Karpas-422 (cell line): ENCODE measurements around the gene ZZZ3. TPM values are rescaled to one million over a fixed set of nuclear protein-coding genes. Genes with fewer than 3 reads are reported as not detected.
"Not testable (repeated sequence)": the region's sequence is repeated elsewhere in the genome, so short reads cannot be mapped to it uniquely, and the experiment has no call there.

Experiments
- DNase-seq: peaks from one replicate; pipeline ENCODE4 v3.0.0-alpha.2; 2015
- H2AFZ ChIP-seq: fragments of 200-600 bp; sonication (generic); 2 replicates; pipeline ENCODE4 v1.6.1; 2014; ENCODE audit warnings: antibody characterized with exemption, low read length, mixed read lengths
- H3K27ac ChIP-seq: fragments of 200-600 bp; sonication (generic); 2 replicates; pipeline ENCODE4 v1.5.1; 2014; ENCODE audit warnings: mild to moderate bottlenecking, low read length, moderate library complexity
- H3K27me3 ChIP-seq: fragments of 200-600 bp; sonication (generic); 2 replicates; pipeline ENCODE4 v1.6.1; 2014; ENCODE audit warnings: low read length, mixed read lengths
- H3K36me3 ChIP-seq: fragments of 200-600 bp; sonication (generic); 2 replicates; pipeline ENCODE4 v1.6.1; 2014; ENCODE audit warnings: low read length, mixed read lengths; ENCODE audit not compliant: insufficient read depth
- H3K4me1 ChIP-seq: fragments of 200-600 bp; sonication (generic); 2 replicates; pipeline ENCODE4 v1.6.1; 2014; ENCODE audit warnings: mild to moderate bottlenecking, low read length, mixed read lengths
- H3K4me2 ChIP-seq: fragments of 200-600 bp; sonication (generic); 2 replicates; pipeline ENCODE4 v1.6.1; 2014; ENCODE audit warnings: low read length, low read depth, mild to moderate bottlenecking; ENCODE audit not compliant: poor library complexity, severe bottlenecking
- H3K4me3 ChIP-seq: fragments of 200-600 bp; sonication (generic); 2 replicates; pipeline ENCODE4 v1.5.1; 2014; ENCODE audit warnings: mild to moderate bottlenecking, antibody characterized with exemption, low read length, mixed read lengths
- H3K79me2 ChIP-seq: fragments of 200-600 bp; sonication (generic); 2 replicates; pipeline ENCODE4 v1.6.1; 2014; ENCODE audit warnings: mild to moderate bottlenecking, low read length, mixed read lengths
- H3K9ac ChIP-seq: fragments of 200-600 bp; sonication (generic); 2 replicates; pipeline ENCODE4 v1.6.0; 2014; ENCODE audit warnings: low read length
- H3K9me2 ChIP-seq: fragments of 200-600 bp; sonication (generic), shearing (Covaris generic); replicated peaks from 2 replicates; pipeline ENCODE4 v1.6.0; 2014; ENCODE audit warnings: mild to moderate bottlenecking, low read length, moderate library complexity; ENCODE audit not compliant: insufficient read depth
- H3K9me3 ChIP-seq: fragments of 300-700, 200-600 bp; sonication (generic); 2 replicates; pipeline ENCODE4 v1.6.1; 2014; ENCODE audit warnings: low read length, mixed read lengths
- H4K20me1 ChIP-seq: fragments of 200-600 bp; sonication (generic); 2 replicates; pipeline ENCODE4 v1.6.1; 2014; ENCODE audit warnings: mild to moderate bottlenecking, antibody characterized with exemption, low read length, low read depth; ENCODE audit not compliant: insufficient read depth
- total RNA-seq: library from RNA; depleted of rRNA; stranded (reverse); fragments of >200 nt; shearing (Covaris generic); gene quantifications from 2 replicates; pipeline ENCODE4 v1.2.3, GENCODE V29; 2014; ENCODE audit warnings: low replicate concordance

ZZZ3 gene
- total RNA-seq, 1 experiment from 2014 or later: 113 TPM

- no peak overlapping the region for H3K4me3 ChIP-seq
- H4K20me1 ChIP-seq: peaks cover 22% of the 10 kb centered on the region; the same call in 1 of the 2 replicates
- H3K79me2 ChIP-seq: peaks cover 89% of the 10 kb centered on the region
- peak overlapping the region; percentile 79 for H3K4me2 ChIP-seq
- peaks cover 5% of the 10 kb centered on the region; the same call in 1 of the 2 replicates for H3K36me3 ChIP-seq
- H3K9me3 ChIP-seq: no peaks in the 10 kb centered on the region
- H3K9me2 ChIP-seq: no peaks in the 10 kb centered on the region
- no peak overlapping the region for H3K9ac ChIP-seq
- H3K27ac ChIP-seq: no peak overlapping the region
- no peaks in the 10 kb centered on the region for H3K27me3 ChIP-seq
- no peak for DNase-seq
- peaks cover 75% of the 10 kb centered on the region for H3K4me1 ChIP-seq
- no peak overlapping the region for H2AFZ ChIP-seq
Observed at GRCh38 chr1:77678660-77679610, 3.5 kb downstream of the ZZZ3 start.

DNA sequence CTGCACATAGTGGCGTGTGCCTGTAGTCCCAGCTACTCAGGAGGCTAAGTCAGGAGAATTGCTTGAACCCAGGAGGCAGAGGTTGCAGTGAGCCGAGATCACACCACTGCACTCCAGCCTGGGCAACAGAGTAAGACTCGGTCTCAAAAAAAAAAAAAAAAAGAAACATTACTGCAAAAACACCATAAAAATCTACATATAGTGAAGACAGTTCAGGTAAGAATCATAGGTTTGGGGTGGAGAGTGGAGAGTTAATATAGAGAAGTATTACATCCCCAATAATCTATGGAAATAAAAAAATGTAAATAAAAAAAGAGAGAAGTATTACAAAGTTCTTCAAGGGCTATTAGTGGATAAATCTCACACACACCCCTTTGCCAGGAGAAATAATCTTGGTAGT is 7.7 kb downstream of the ZZZ3 start:
- not testable (repeated sequence) for DNase-seq, H3K36me3 ChIP-seq, H3K27me3 ChIP-seq, H3K9me3 ChIP-seq, H3K4me2 ChIP-seq, H3K4me3 ChIP-seq, H2AFZ ChIP-seq, H3K9me2 ChIP-seq, H3K9ac ChIP-seq
- peaks cover 95% of the 10 kb centered on the region for H3K4me1 ChIP-seq
- peaks cover 100% of the 10 kb centered on the region for H3K79me2 ChIP-seq
- H4K20me1 ChIP-seq: peaks cover 10% of the 10 kb centered on the region; the same call in 1 of the 2 replicates
- H3K27ac ChIP-seq: peak overlapping the region; percentile 2; the same call in 1 of the 2 replicates

DNA sequence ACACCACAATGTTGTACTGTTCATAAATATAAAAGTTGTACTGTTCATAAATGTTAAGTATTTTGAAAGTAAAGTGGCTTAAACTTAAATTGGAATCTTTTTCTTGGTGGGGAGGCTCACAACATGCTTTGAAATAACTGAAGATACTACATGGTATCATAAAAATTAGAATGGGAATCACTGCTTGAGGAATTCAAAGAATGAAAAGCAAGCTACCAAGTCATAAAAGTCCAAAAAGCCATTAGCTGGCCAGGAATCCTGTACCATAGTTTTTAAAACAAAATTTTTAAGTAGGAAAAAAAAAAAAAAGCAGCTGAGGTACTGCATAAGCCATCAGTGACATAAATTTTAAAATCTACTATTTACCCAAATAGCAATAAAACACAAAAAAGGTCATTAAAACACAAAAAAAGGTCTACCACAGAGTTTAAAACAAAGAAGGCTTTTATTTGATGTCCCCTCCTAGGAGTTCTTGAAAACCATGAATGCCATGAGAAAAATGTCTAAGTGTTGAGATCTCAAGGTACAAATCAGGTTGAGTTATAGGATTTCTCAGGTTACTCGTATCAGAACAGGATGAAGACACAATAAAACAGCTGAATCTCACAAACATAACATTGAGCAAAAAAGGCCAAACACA is 8.6 kb downstream of the ZZZ3 start:
- Histone ChIP-seq H3K79me2 (peaks cover 100% of the 10 kb centered on the region), H3K9me3 (no peaks in the 10 kb centered on the region), H3K4me2 (peak overlapping the region; percentile 54), H4K20me1 (peaks cover 8% of the 10 kb centered on the region; the same call in 1 of the 2 replicates), H3K9ac (no peak overlapping the region), H3K36me3 (peaks cover 5% of the 10 kb centered on the region; the same call in 1 of the 2 replicates), H2AFZ (no peak overlapping the region), H3K4me1 (peaks cover 95% of the 10 kb centered on the region), H3K27me3 (no peaks in the 10 kb centered on the region), H3K4me3 (no peak overlapping the region), H3K27ac (0 out of 2 replicates have a peak overlapping the region, but pooled peaks have one; percentile 9), H3K9me2 (no peaks in the 10 kb centered on the region)
- no peak for DNase-seq

DNA sequence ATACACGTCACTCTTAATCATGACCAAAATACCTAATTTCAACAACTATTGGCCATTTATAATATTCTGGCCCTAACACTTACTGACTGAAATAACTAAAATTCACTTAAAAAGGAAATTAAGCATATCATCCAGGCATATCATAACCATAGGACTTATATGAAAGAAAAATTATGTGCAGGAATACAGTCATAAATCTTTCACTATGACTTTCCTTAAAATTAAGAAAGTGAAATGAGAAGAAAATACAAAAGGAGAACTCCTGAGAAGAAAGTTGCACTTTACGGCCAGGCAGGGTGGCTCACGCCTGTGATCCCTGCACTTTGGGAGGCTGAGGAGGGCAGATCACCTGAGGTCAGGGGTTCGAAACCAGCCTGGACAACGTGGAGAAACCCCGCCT is 9.4 kb downstream of the ZZZ3 start:
- Histone ChIP-seq H3K36me3 (peaks cover 5% of the 10 kb centered on the region; the same call in 1 of the 2 replicates), H3K9ac (peak overlapping the region; percentile 29), H4K20me1 (peaks cover 8% of the 10 kb centered on the region; the same call in 1 of the 2 replicates), H3K4me1 (peaks cover 94% of the 10 kb centered on the region), H3K27ac (peak overlapping the region; percentile 65), H3K9me3 (no peaks in the 10 kb centered on the region), H3K4me3 (0 out of 2 replicates have a peak overlapping the region, but pooled peaks have one; percentile 5), H2AFZ (no peak overlapping the region), H3K79me2 (peaks cover 100% of the 10 kb centered on the region), H3K4me2 (peak overlapping the region; percentile 54), H3K27me3 (no peaks in the 10 kb centered on the region), H3K9me2 (no peaks in the 10 kb centered on the region)
- no peak for DNase-seq

DNA sequence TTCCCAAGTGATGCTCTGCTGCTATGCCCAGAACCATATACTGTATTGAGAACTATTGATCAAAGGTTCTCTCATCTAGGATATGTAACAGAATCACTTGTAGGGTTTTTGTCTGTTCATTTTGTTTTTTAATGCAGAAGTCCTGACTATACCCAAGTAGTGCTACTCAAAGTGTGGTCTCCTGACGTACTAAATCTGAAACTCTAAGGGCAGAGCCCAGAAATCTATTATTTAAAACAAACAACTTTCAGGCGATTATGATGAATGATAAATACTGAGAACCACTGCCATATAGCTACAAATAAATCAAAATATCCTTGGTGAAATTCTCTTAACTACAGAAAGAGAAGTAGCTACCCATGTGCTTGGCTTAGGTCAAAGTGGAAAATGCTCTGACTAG is 10.1 kb downstream of the ZZZ3 start:
- H3K4me3 ChIP-seq: 0 out of 2 replicates have a peak overlapping the region, but pooled peaks have one; percentile 5
- peak overlapping the region; percentile 65 for H3K27ac ChIP-seq
- peaks cover 4% of the 10 kb centered on the region; the same call in 1 of the 2 replicates for H3K36me3 ChIP-seq
- no peaks in the 10 kb centered on the region for H3K9me2 ChIP-seq
- H3K9ac ChIP-seq: peak overlapping the region; percentile 29
- H4K20me1 ChIP-seq: peaks cover 9% of the 10 kb centered on the region; the same call in 1 of the 2 replicates
- DNase-seq: peak; percentile 58
- H2AFZ ChIP-seq: no peak overlapping the region
- peak overlapping the region; percentile 54 for H3K4me2 ChIP-seq
- no peaks in the 10 kb centered on the region for H3K9me3 ChIP-seq
- peaks cover 100% of the 10 kb centered on the region for H3K79me2 ChIP-seq
- H3K27me3 ChIP-seq: no peaks in the 10 kb centered on the region
- H3K4me1 ChIP-seq: peaks cover 94% of the 10 kb centered on the region

DNA sequence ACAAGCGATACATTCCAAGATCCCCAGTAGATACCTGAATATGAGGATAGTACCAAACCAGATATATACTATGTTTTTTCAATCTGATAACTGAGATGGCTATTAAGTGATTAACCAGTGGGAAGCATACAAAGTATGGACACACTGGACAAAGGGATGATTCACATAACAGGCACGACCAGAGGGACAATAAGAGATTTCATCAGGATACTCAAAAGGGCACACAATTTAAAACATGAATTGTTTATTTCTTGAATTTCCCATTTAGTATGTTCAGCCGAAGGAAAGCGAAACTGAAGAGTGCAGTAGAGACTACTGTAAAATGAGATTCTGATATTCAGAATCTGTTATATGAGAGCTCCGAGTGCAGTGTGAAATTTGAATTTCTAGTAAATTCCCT is 10.6 kb downstream of the ZZZ3 start:
- H3K4me2 ChIP-seq: peak overlapping the region; percentile 54
- peak overlapping the region; percentile 65 for H3K27ac ChIP-seq
- H3K36me3 ChIP-seq: 0 out of 2 replicates have a peak, but pooled peaks cover 2% of the 10 kb centered on the region
- no peaks in the 10 kb centered on the region for H3K27me3 ChIP-seq
- peaks cover 94% of the 10 kb centered on the region for H3K4me1 ChIP-seq
- no peak overlapping the region for H2AFZ ChIP-seq
- DNase-seq: no peak
- H3K9ac ChIP-seq: peak overlapping the region; percentile 29
- no peaks in the 10 kb centered on the region for H3K9me3 ChIP-seq
- H3K79me2 ChIP-seq: peaks cover 100% of the 10 kb centered on the region
- H3K4me3 ChIP-seq: no peak overlapping the region
- no peaks in the 10 kb centered on the region for H3K9me2 ChIP-seq
- peaks cover 12% of the 10 kb centered on the region; the same call in 1 of the 2 replicates for H4K20me1 ChIP-seq

DNA sequence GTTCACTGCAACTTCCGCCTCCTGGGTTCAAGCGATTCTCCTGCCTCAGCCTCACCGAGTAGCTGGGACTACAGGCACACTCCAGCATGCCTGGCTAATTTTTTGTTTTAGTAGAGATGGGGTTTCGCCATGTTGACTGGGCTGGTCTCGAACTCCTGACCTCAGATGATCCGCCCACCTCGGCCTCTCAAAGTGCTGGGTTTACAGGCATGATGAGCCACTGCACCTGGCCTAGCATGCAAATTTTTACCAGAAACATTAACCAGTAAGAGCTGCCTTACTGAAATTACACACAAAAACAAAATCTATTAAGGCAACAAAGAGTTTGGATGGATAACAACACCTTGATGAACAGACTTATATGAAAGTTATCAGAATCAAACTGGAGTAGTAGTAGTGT is 12.1 kb downstream of the ZZZ3 start:
- peaks cover 4% of the 10 kb centered on the region; the same call in 1 of the 2 replicates for H4K20me1 ChIP-seq
- H3K4me1 ChIP-seq: peaks cover 85% of the 10 kb centered on the region
- no peak overlapping the region for H2AFZ ChIP-seq
- DNase-seq: no peak
- no peaks in the 10 kb centered on the region for H3K9me3 ChIP-seq
- H3K27ac ChIP-seq: peak overlapping the region; percentile 65; the same call in 1 of the 2 replicates
- no peak overlapping the region for H3K9ac ChIP-seq
- H3K36me3 ChIP-seq: 0 out of 2 replicates have a peak, but pooled peaks cover 2% of the 10 kb centered on the region
- no peaks in the 10 kb centered on the region for H3K27me3 ChIP-seq
- H3K4me2 ChIP-seq: no peak overlapping the region
- H3K4me3 ChIP-seq: no peak overlapping the region
- H3K79me2 ChIP-seq: peaks cover 100% of the 10 kb centered on the region
- H3K9me2 ChIP-seq: no peaks in the 10 kb centered on the region
